H9 (cell line): ENCODE results near the gene SLC44A3. TPM values are rescaled to one million over a fixed set of nuclear protein-coding genes. Genes with fewer than 3 reads are reported as not detected.

Source experiments
- DNase-seq: peaks from one replicate; pipeline ENCODE4 v3.0.0-alpha.2; 2017
- H2AFZ ChIP-seq: one replicate; pipeline ENCODE4 v1.6.1; 2013; ENCODE audit warnings: mild to moderate bottlenecking, low read length, control low read depth, moderate library complexity
- H2AK5ac ChIP-seq: 2 replicates; pipeline ENCODE4 v1.6.1; 2013; ENCODE audit warnings: low read length, control low read depth, mixed read lengths; ENCODE audit not compliant: insufficient read length
- H2BK120ac ChIP-seq: one replicate; pipeline ENCODE4 v1.6.1; 2013; ENCODE audit warnings: low read depth, mild to moderate bottlenecking, low read length, control low read depth, inconsistent platforms; ENCODE audit not compliant: poor library complexity, severe bottlenecking
- H2BK12ac ChIP-seq: 2 replicates; pipeline ENCODE4 v1.6.1; 2013; ENCODE audit warnings: low read length, control low read depth, mixed read lengths, low read depth; ENCODE audit not compliant: insufficient read length
- H2BK15ac ChIP-seq: 2 replicates; pipeline ENCODE4 v1.6.1; 2013; ENCODE audit warnings: low read depth, low read length, control low read depth
- H2BK20ac ChIP-seq: one replicate; pipeline ENCODE4 v1.6.1; 2013; ENCODE audit warnings: low read depth, mild to moderate bottlenecking, low read length, control low read depth, inconsistent platforms; ENCODE audit not compliant: poor library complexity, severe bottlenecking
- H2BK5ac ChIP-seq: 2 replicates; pipeline ENCODE4 v1.6.1; 2013; ENCODE audit warnings: low read length, control low read depth, mixed read lengths; ENCODE audit not compliant: insufficient read length
- H3K14ac ChIP-seq: 2 replicates; pipeline ENCODE4 v1.6.1; 2013; ENCODE audit warnings: low read length, control low read depth; ENCODE audit not compliant: insufficient read depth
- H3K18ac ChIP-seq: 2 replicates; pipeline ENCODE4 v1.6.1; 2013; ENCODE audit warnings: low read depth, mild to moderate bottlenecking, mixed read lengths, low read length, control low read depth; ENCODE audit not compliant: insufficient read length
- H3K23ac ChIP-seq: 2 replicates; pipeline ENCODE4 v1.6.1; 2013; ENCODE audit warnings: low read length, control low read depth, mixed read lengths, low read depth; ENCODE audit not compliant: insufficient read length
- H3K23me2 ChIP-seq: 2 replicates; pipeline ENCODE4 v1.6.1; 2013; ENCODE audit warnings: low read depth, mild to moderate bottlenecking, mixed read lengths, low read length, control low read depth; ENCODE audit not compliant: insufficient read length, poor library complexity, severe bottlenecking
- H3K27ac ChIP-seq: 2 replicates; pipeline ENCODE4 v1.5.1; 2013; ENCODE audit warnings: low read length, control low read depth, mixed read lengths, low read depth; ENCODE audit not compliant: insufficient read length
- H3K27me3 ChIP-seq: 2 replicates; pipeline ENCODE4 v1.6.1; 2013; ENCODE audit warnings: low read length, control low read depth, inconsistent platforms; ENCODE audit not compliant: insufficient read depth
- H3K4ac ChIP-seq: 2 replicates; pipeline ENCODE4 v1.6.1; 2013; ENCODE audit warnings: low read depth, mild to moderate bottlenecking, control low read depth, inconsistent platforms, low read length, moderate library complexity
- H3K4me1 ChIP-seq: 2 replicates; pipeline ENCODE4 v1.6.1; 2013; ENCODE audit warnings: low read length, control low read depth, inconsistent platforms; ENCODE audit not compliant: insufficient read depth
- H3K4me2 ChIP-seq: 2 replicates; pipeline ENCODE4 v1.6.1; 2013; ENCODE audit warnings: low read length, control low read depth, mixed read lengths; ENCODE audit not compliant: insufficient read length, insufficient read depth
- H3K56ac ChIP-seq: 2 replicates; pipeline ENCODE4 v1.6.1; 2013; ENCODE audit warnings: low read depth, mild to moderate bottlenecking, mixed read lengths, low read length, control low read depth; ENCODE audit not compliant: insufficient read length
- H3K79me1 ChIP-seq: 2 replicates; pipeline ENCODE4 v1.6.1; 2013; ENCODE audit warnings: low read depth, mild to moderate bottlenecking, moderate library complexity, low read length, control low read depth, inconsistent platforms; ENCODE audit not compliant: insufficient read depth, poor library complexity, severe bottlenecking
- H3K79me2 ChIP-seq: 2 replicates; pipeline ENCODE4 v1.6.1; 2013; ENCODE audit warnings: low read length, control low read depth, inconsistent platforms; ENCODE audit not compliant: insufficient read depth
- H3K9ac ChIP-seq: 2 replicates; pipeline ENCODE4 v1.6.1; 2013; ENCODE audit warnings: low read length, control low read depth, mixed read lengths; ENCODE audit not compliant: insufficient read length; ENCODE audit errors: extremely low read depth
- H3K9me3 ChIP-seq: one replicate; pipeline ENCODE4 v1.6.1; 2013; ENCODE audit warnings: low read depth, low read length, inconsistent platforms; ENCODE audit not compliant: control insufficient read depth
- H3T11ph ChIP-seq: one replicate; pipeline ENCODE4 v1.6.1; 2013; ENCODE audit warnings: mild to moderate bottlenecking, low read length, control low read depth, inconsistent platforms
- H4K20me1 ChIP-seq: one replicate; pipeline ENCODE4 v1.6.1; 2013; ENCODE audit not compliant: control insufficient read depth, insufficient read length, insufficient read depth
- H4K5ac ChIP-seq: 2 replicates; pipeline ENCODE4 v1.6.1; 2013; ENCODE audit warnings: low read depth, mild to moderate bottlenecking, mixed read lengths, low read length, control low read depth; ENCODE audit not compliant: insufficient read length
- H4K8ac ChIP-seq: replicated peaks from 2 replicates; pipeline ENCODE4 v1.6.1; 2013; ENCODE audit warnings: low read length, control low read depth, mixed read lengths, low read depth; ENCODE audit not compliant: insufficient read length
- H4K91ac ChIP-seq: 2 replicates; pipeline ENCODE4 v1.6.1; 2013; ENCODE audit warnings: low read depth, mild to moderate bottlenecking, moderate library complexity, mixed read lengths, low read length, control low read depth; ENCODE audit not compliant: insufficient read length
- H3K27ac Mint-ChIP-seq, 3 experiments: 2 replicates in 2 of 3; 3 replicates in 1 of 3; pipeline ENCODE4 v1.8.0; 2020 to 2021; ENCODE audit warnings: mixed read lengths in 3 of 3, mild to moderate bottlenecking in 1 of 3, moderate library complexity in 1 of 3
- H3K27me3 Mint-ChIP-seq: 2 replicates; pipeline ENCODE4 v1.8.0; 2021; ENCODE audit warnings: low read depth, mild to moderate bottlenecking, moderate library complexity, mixed read lengths
- H3K36me3 Mint-ChIP-seq, 3 experiments: 2 replicates in 2 of 3; 3 replicates in 1 of 3; pipeline ENCODE4 v1.8.0; 2020 to 2021; ENCODE audit warnings: low read depth in 3 of 3, mixed read lengths in 3 of 3; ENCODE audit not compliant: insufficient read depth in 1 of 3
- H3K4me1 Mint-ChIP-seq, 2 experiments: 2 replicates each; pipeline ENCODE4 v1.8.0; 2020; ENCODE audit warnings: mixed read lengths in 2 of 2
- H3K4me3 Mint-ChIP-seq, 2 experiments: 2 replicates in 1 of 2; 3 replicates in 1 of 2; pipeline ENCODE4 v1.8.0; 2020 to 2021; ENCODE audit warnings: mild to moderate bottlenecking in 2 of 2, mixed read lengths in 2 of 2, moderate library complexity in 1 of 2
- H3K9me3 Mint-ChIP-seq, 2 experiments: 2 replicates in 1 of 2; 3 replicates in 1 of 2; pipeline ENCODE4 v1.8.0; 2020; ENCODE audit warnings: mild to moderate bottlenecking in 2 of 2, mixed read lengths in 2 of 2, moderate library complexity in 1 of 2
- WGBS: extraction: QIAGEN DNeasy Blood & Tissue Kit; methylation state at CpG from one replicate; pipeline ENCODE4 v1.1.7; 2013; ENCODE audit warnings: missing lambda C conversion rate, low lambda C conversion rate, mixed read lengths; ENCODE audit not compliant: insufficient read length; ENCODE audit errors: extremely low coverage; 5-methylcytosine and 5-hydroxymethylcytosine counted together
- total RNA-seq: library from RNA; stranded (reverse); gene quantifications from 2 replicates; pipeline ENCODE4 v1.2.1, GENCODE V29; 2021
- TF ChIP-seq, protein P1 (sequence below): fragments of 200-600 bp; sonication (generic); conservative IDR thresholded peaks from 3 replicates; pipeline ENCODE4 v1.8.0; 2021; ENCODE audit warnings: antibody characterized with exemption, mild to moderate bottlenecking

The SLC44A3 gene
- total RNA-seq, 1 experiment from 2014 or later, result 5.5 TPM

DNA sequence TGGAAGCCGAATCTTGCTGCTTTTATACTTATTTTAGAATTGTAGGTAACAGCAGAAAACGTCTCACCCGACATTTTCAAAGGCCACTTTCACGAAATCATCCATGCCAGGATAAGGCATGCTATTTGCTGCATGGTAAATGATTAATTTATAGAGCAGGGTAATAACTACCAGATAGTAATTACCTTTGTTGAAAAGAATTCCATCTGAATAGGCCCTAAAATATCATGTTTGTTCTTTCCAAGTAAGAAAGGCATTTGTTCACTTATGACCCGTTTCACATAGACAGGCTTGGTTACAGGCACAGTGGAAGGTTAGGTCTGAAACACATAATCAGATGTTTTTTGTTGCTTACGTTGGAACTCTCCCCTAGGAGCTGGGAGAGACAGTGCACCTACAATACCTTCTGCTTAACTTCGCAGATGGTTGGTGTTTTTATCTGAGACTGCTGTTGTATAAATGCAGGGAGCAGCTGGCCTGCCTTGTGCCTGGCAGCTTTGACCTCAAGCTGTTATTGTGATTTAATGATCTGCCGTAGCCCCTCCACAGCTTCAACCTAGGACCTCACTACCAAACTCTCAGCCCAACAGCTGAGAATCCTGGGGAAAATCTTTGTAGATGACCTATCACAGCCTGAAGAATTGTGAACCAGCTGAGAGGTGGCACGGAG lies 1.6 kb downstream of the SLC44A3 start:
- TF ChIP-seq, protein P1, sequence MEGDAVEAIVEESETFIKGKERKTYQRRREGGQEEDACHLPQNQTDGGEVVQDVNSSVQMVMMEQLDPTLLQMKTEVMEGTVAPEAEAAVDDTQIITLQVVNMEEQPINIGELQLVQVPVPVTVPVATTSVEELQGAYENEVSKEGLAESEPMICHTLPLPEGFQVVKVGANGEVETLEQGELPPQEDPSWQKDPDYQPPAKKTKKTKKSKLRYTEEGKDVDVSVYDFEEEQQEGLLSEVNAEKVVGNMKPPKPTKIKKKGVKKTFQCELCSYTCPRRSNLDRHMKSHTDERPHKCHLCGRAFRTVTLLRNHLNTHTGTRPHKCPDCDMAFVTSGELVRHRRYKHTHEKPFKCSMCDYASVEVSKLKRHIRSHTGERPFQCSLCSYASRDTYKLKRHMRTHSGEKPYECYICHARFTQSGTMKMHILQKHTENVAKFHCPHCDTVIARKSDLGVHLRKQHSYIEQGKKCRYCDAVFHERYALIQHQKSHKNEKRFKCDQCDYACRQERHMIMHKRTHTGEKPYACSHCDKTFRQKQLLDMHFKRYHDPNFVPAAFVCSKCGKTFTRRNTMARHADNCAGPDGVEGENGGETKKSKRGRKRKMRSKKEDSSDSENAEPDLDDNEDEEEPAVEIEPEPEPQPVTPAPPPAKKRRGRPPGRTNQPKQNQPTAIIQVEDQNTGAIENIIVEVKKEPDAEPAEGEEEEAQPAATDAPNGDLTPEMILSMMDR, result no peak
- H3K4me1 Mint-ChIP-seq, result peaks cover 19 to 20% of the 10 kb centered on the region in 2 experiments
- no peak overlapping the region for H4K8ac ChIP-seq
- H3K23ac ChIP-seq, result no peak overlapping the region
- H3K9ac ChIP-seq, result no peak overlapping the region
- H3K79me1 ChIP-seq, result no peaks in the 10 kb centered on the region
- H3K56ac ChIP-seq, result no peak overlapping the region
- H2BK12ac ChIP-seq, result no peak overlapping the region
- no peaks in the 10 kb centered on the region for H3K79me2 ChIP-seq
- no peaks in the 10 kb centered on the region for H3K9me3 ChIP-seq
- no peak overlapping the region for H3T11ph ChIP-seq
- H4K5ac ChIP-seq, result no peak overlapping the region
- no peak overlapping the region for H3K4ac ChIP-seq
- H3K27ac Mint-ChIP-seq, result no peak overlapping the region
- no peaks in the 10 kb centered on the region for H3K27me3 ChIP-seq
- peaks cover 5% of the 10 kb centered on the region for H3K27me3 Mint-ChIP-seq
- H2AK5ac ChIP-seq, result no peak overlapping the region
- H4K20me1 ChIP-seq, result no peaks in the 10 kb centered on the region
- H3K4me2 ChIP-seq, result no peak overlapping the region
- no CpG with 5 or more reads among the region's 9 CpGs for WGBS
- no peak overlapping the region for H2BK15ac ChIP-seq
- peaks cover 10% of the 10 kb centered on the region for H3K23me2 ChIP-seq
- no peak overlapping the region for H2AFZ ChIP-seq
- H3K18ac ChIP-seq, result no peak overlapping the region
- peaks cover 2% of the 10 kb centered on the region; the same call in 1 of the 2 replicates for H3K4me1 ChIP-seq
- no peak overlapping the region for H3K14ac ChIP-seq
- H3K9me3 Mint-ChIP-seq, result no peaks in the 10 kb centered on the region
- no peak overlapping the region for H2BK120ac ChIP-seq
- no peak overlapping the region for H2BK20ac ChIP-seq
- H2BK5ac ChIP-seq, result no peak overlapping the region
- DNase-seq, result no peak
- peaks cover 0 to 11% (median 0%) of the 10 kb centered on the region in 3 experiments; a peak in 3 of 7 replicates for H3K36me3 Mint-ChIP-seq
- H3K4me3 Mint-ChIP-seq, result no peak overlapping the region
- H3K27ac ChIP-seq, result no peak overlapping the region
- no peak overlapping the region for H4K91ac ChIP-seq
